SU-DHL-6 (cell line): ENCODE results near the gene SUGCT.

Experiments used
- H2AFZ ChIP-seq: fragments of 200-600 bp; sonication (generic); 2 replicates; pipeline ENCODE4 v1.6.1; 2014; ENCODE audit warnings: low read depth, mild to moderate bottlenecking, moderate library complexity, mixed read lengths, antibody characterized with exemption, low read length; ENCODE audit not compliant: severe bottlenecking
- H3F3A ChIP-seq: fragments of 200-600 bp; shearing (Covaris generic); 2 replicates; pipeline ENCODE4 v1.6.0; 2016; ENCODE audit warnings: antibody characterized with exemption, mild to moderate bottlenecking; ENCODE audit not compliant: insufficient read depth
- H3K27ac ChIP-seq: fragments of 200-600 bp; sonication (generic); 2 replicates; pipeline ENCODE4 v1.5.1; 2016; ENCODE audit warnings: low read depth, mild to moderate bottlenecking, low read length, moderate library complexity, mixed read lengths
- H3K27me3 ChIP-seq: fragments of 200-600 bp; sonication (generic), shearing (Covaris generic); 2 replicates; pipeline ENCODE4 v1.6.0; 2014; ENCODE audit warnings: mild to moderate bottlenecking, low read length
- H3K36me3 ChIP-seq: fragments of 200-600 bp; sonication (generic); 2 replicates; pipeline ENCODE4 v1.6.1; 2014; ENCODE audit warnings: mild to moderate bottlenecking, low read length, mixed read lengths
- H3K4me2 ChIP-seq: fragments of 300-600, 200-600 bp; shearing (Covaris generic), sonication (generic); 2 replicates; pipeline ENCODE4 v1.6.0; 2014; ENCODE audit warnings: low read length, low read depth, mild to moderate bottlenecking; ENCODE audit not compliant: poor library complexity, severe bottlenecking
- H3K4me3 ChIP-seq: fragments of 200-600 bp; sonication (generic); 2 replicates; pipeline ENCODE4 v1.5.1; 2014; ENCODE audit warnings: antibody characterized with exemption, low read length, mild to moderate bottlenecking, mixed read lengths; ENCODE audit not compliant: insufficient read depth, poor library complexity, severe bottlenecking
- H3K79me2 ChIP-seq: fragments of 200-600 bp; sonication (generic); 2 replicates; pipeline ENCODE4 v1.6.1; 2014; ENCODE audit warnings: mild to moderate bottlenecking, low read length, moderate library complexity; ENCODE audit not compliant: insufficient read depth
- H3K9ac ChIP-seq: fragments of 200-600 bp; sonication (generic); 2 replicates; pipeline ENCODE4 v1.7.0; 2014; ENCODE audit warnings: mild to moderate bottlenecking, low read length
- H3K9me2 ChIP-seq: fragments of 200-600 bp; sonication (generic); replicated peaks from 2 replicates; pipeline ENCODE4 v1.6.1; 2014; ENCODE audit warnings: low read length; ENCODE audit not compliant: insufficient read depth
- H3K9me3 ChIP-seq: fragments of 200-600 bp; sonication (generic); 2 replicates; pipeline ENCODE4 v1.6.1; 2014; ENCODE audit warnings: low read length, mixed read lengths; ENCODE audit not compliant: insufficient read depth
- H4K20me1 ChIP-seq: fragments of 200-600 bp; sonication (generic); 2 replicates; pipeline ENCODE4 v1.6.1; 2014; ENCODE audit warnings: low read depth, mild to moderate bottlenecking, antibody characterized with exemption, low read length, moderate library complexity, mixed read lengths
- CTCF ChIP-seq: fragments of 200-600 bp; sonication (generic); IDR thresholded peaks from one replicate; pipeline ENCODE4 v1.5.1; 2017; ENCODE audit warnings: antibody characterized with exemption, mild to moderate bottlenecking, low read length, moderate library complexity; ENCODE audit not compliant: insufficient read depth, poor library complexity, severe bottlenecking
- EZH2phosphoT487 ChIP-seq: fragments of 200-600 bp; sonication (generic), shearing (Covaris generic); conservative IDR thresholded peaks from 2 replicates; pipeline ENCODE4 v1.6.1; 2018; ENCODE audit warnings: mild to moderate bottlenecking, antibody characterized with exemption, low read length, moderate library complexity, mixed read lengths

The SUGCT gene

GRCh38 chr7:40571796-40572195 lies 437.0 kb downstream of the SUGCT start:
- Histone ChIP-seq H3K36me3 (no peaks in the 10 kb centered on the region), H3K4me2 (no peak overlapping the region), H2AFZ (no peak overlapping the region), H3K79me2 (no peaks in the 10 kb centered on the region), H3K9me2 (no peaks in the 10 kb centered on the region), H3K27ac (no peak overlapping the region), H3F3A (no peaks in the 10 kb centered on the region), H4K20me1 (no peaks in the 10 kb centered on the region), H3K9me3 (no peaks in the 10 kb centered on the region), H3K9ac (no peak overlapping the region), H3K27me3 (no peaks in the 10 kb centered on the region), H3K4me3 (no peak overlapping the region)
- TF ChIP-seq EZH2phosphoT487 (no peak), CTCF (no peak)

GRCh38 chr7:40572810-40573465 lies 438.1 kb downstream of the SUGCT start:
- Histone ChIP-seq H3K4me3 (no peak overlapping the region), H3K27me3 (no peaks in the 10 kb centered on the region), H3K9ac (no peak overlapping the region), H3K79me2 (no peaks in the 10 kb centered on the region), H2AFZ (no peak overlapping the region), H3F3A (no peaks in the 10 kb centered on the region), H3K27ac (no peak overlapping the region), H3K4me2 (no peak overlapping the region), H3K9me3 (no peaks in the 10 kb centered on the region), H4K20me1 (no peaks in the 10 kb centered on the region), H3K9me2 (no peaks in the 10 kb centered on the region), H3K36me3 (no peaks in the 10 kb centered on the region)
- TF ChIP-seq EZH2phosphoT487, result no peak
- no peak for TF ChIP-seq CTCF

GRCh38 chr7:40579401-40579800 lies 444.6 kb downstream of the SUGCT start:
- TF ChIP-seq CTCF, result no peak
- TF ChIP-seq EZH2phosphoT487, result no peak
- Histone ChIP-seq H3K4me3 (no peak overlapping the region), H3K4me2 (no peak overlapping the region), H3K36me3 (no peaks in the 10 kb centered on the region), H2AFZ (no peak overlapping the region), H3K27ac (no peak overlapping the region), H3K9ac (no peak overlapping the region), H4K20me1 (no peaks in the 10 kb centered on the region), H3K9me3 (no peaks in the 10 kb centered on the region), H3F3A (no peaks in the 10 kb centered on the region), H3K27me3 (no peaks in the 10 kb centered on the region), H3K9me2 (no peaks in the 10 kb centered on the region), H3K79me2 (no peaks in the 10 kb centered on the region)
